IgD-negative memory B cell (primary cell): ENCODE data around the gene RAE1. TPM values are rescaled to one million over a fixed set of nuclear protein-coding genes. Genes with fewer than 3 reads are reported as not detected.

Source experiments
- H3K27ac Mint-ChIP-seq, 3 donors: one replicate each; pipeline ENCODE4 v1.8.0; 2020 to 2022; ENCODE audit warnings: mild to moderate bottlenecking in 3 of 3, mixed read lengths in 3 of 3, moderate library complexity in 1 of 3
- H3K27me3 Mint-ChIP-seq: one replicate; pipeline ENCODE4 v1.8.0; 2021; ENCODE audit warnings: mixed read lengths
- H3K36me3 Mint-ChIP-seq: one replicate; pipeline ENCODE4 v1.8.0; 2020; ENCODE audit warnings: mild to moderate bottlenecking, mixed read lengths
- H3K4me1 Mint-ChIP-seq, 3 donors: one replicate each; pipeline ENCODE4 v1.8.0; 2020 to 2022; ENCODE audit warnings: mixed read lengths in 3 of 3, mild to moderate bottlenecking in 1 of 3
- H3K4me3 Mint-ChIP-seq, 4 donors: one replicate each; pipeline ENCODE4 v1.8.0; 2020 to 2022; ENCODE audit warnings: mild to moderate bottlenecking in 4 of 4, mixed read lengths in 4 of 4, moderate library complexity in 3 of 4
- H3K9me3 Mint-ChIP-seq, 3 donors: one replicate each; pipeline ENCODE4 v1.8.0; 2020 to 2021; ENCODE audit warnings: mixed read lengths in 3 of 3, mild to moderate bottlenecking in 1 of 3
- polyA plus RNA-seq: library from polyadenylated mRNA; unstranded; fragments of 300-500 nt; fragmentation: Illumina TruSeq; gene quantifications from one replicate; pipeline ENCODE4 v1.2.3, GENCODE V29; 2021

Gene RAE1
- polyA plus RNA-seq, 1 donor from 2014 or later = 38.6 TPM

DNA sequence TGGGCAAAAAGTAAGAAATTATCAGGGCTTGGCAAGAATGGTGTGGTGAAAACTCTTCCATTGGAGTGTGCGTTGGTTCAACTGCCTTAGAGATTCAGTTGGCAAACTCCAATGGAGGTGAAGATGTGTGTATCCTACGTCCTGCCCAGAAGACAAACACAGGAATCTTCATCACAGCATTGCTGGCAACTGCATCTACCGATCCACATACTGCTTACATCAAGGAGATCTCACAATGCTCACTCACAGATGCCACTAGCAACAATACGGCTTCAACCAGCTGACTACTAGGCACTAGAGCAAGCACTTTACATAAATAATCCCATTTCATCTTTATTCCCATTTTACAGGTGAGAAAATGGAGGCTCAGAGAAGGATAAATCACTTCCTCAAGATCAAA is 31.5 kb upstream of the RAE1 start:
- peaks cover 0 to 2% (median 1%) of the 10 kb centered on the region in 3 donors for H3K4me1 Mint-ChIP-seq
- H3K27me3 Mint-ChIP-seq = peaks cover 42% of the 10 kb centered on the region
- no peaks in the 10 kb centered on the region for H3K9me3 Mint-ChIP-seq
- no peak overlapping the region for H3K27ac Mint-ChIP-seq
- H3K4me3 Mint-ChIP-seq = no peak overlapping the region
- peaks cover 2% of the 10 kb centered on the region for H3K36me3 Mint-ChIP-seq

DNA sequence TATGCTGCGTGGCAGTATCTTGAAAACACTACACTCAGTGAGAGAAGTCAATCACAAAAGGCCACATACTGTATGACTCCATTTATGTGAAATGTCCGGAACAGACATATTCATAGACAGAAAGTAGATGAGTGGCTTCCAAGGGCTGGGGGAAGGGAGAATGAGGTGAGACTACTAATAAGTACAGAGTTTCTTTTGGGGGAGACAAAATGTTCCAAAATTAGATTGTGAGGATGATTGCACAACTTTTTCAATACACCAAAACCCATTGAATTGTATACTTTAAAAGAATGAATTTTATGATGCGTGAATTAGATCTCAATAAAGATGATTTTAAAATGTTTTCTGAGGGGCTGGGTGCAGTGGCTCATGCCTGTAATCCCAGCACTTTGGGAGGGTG is 30.7 kb upstream of the RAE1 start:
- H3K4me3 Mint-ChIP-seq = no peak overlapping the region
- H3K27me3 Mint-ChIP-seq = peaks cover 43% of the 10 kb centered on the region
- H3K4me1 Mint-ChIP-seq = peaks cover 0 to 2% (median 1%) of the 10 kb centered on the region in 3 donors
- no peak overlapping the region for H3K27ac Mint-ChIP-seq
- peaks cover 2% of the 10 kb centered on the region for H3K36me3 Mint-ChIP-seq
- H3K9me3 Mint-ChIP-seq = no peaks in the 10 kb centered on the region

- Mint-ChIP-seq H3K27me3 (peaks cover 39% of the 10 kb centered on the region), H3K9me3 (no peaks in the 10 kb centered on the region), H3K4me1 (peaks cover 0 to 1% (median 0%) of the 10 kb centered on the region in 3 donors), H3K27ac (no peak overlapping the region), H3K4me3 (no peak overlapping the region), H3K36me3 (peaks cover 2% of the 10 kb centered on the region)
Measured at GRCh38 chr20:57321142-57321541, 29.9 kb upstream of the RAE1 start.

GRCh38 chr20:57322476-57322875 is 28.6 kb upstream of the RAE1 start:
- peaks cover 2% of the 10 kb centered on the region for H3K36me3 Mint-ChIP-seq
- no peak overlapping the region for H3K4me3 Mint-ChIP-seq
- H3K27ac Mint-ChIP-seq = no peak overlapping the region
- H3K9me3 Mint-ChIP-seq = no peaks in the 10 kb centered on the region
- H3K4me1 Mint-ChIP-seq = peaks cover 0 to 1% (median 0%) of the 10 kb centered on the region in 3 donors
- H3K27me3 Mint-ChIP-seq = peaks cover 39% of the 10 kb centered on the region

GRCh38 chr20:57323034-57323433 is 28.0 kb upstream of the RAE1 start:
- H3K27ac Mint-ChIP-seq = no peak overlapping the region
- peaks cover 0 to 1% (median 0%) of the 10 kb centered on the region in 3 donors for H3K4me1 Mint-ChIP-seq
- H3K36me3 Mint-ChIP-seq = peaks cover 2% of the 10 kb centered on the region
- H3K4me3 Mint-ChIP-seq = no peak overlapping the region
- H3K9me3 Mint-ChIP-seq = no peaks in the 10 kb centered on the region
- peaks cover 38% of the 10 kb centered on the region for H3K27me3 Mint-ChIP-seq

DNA sequence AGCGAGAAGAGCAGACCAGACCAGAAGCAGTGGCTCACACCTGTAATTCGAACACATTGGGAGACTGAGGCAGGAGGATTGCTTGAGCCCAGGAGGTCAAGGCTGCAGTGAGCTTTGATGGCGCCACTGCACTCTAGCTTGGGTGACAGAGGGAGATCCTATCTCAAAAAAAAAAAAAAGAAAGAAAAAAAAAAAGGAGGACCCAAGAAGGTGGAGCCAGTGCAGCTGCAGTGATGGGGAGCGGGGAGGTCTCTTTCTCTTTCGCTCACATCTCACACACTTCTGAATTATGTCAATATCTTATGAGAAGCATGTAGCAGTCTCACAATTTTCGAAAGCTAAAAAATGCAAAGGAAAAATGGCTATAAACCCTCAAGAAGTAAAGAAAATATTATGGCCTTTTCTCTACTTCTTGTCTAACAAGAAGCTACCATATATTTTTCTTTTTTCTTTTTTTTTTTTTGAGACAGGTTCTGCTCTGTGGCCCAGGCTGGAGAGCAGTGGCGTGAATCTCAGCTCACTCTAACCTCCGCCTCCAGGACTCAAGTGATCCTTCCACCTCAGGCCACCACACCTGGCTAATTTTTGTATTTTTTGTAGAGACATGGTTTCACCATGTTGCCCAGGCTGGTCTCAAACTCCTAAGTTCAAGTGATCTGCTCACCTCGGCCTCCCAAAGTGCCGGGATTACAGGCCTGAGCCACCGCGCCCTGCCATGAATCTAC is 25.3 kb upstream of the RAE1 start:
- H3K4me3 Mint-ChIP-seq = no peak overlapping the region
- no peaks in the 10 kb centered on the region for H3K4me1 Mint-ChIP-seq
- no peaks in the 10 kb centered on the region for H3K9me3 Mint-ChIP-seq
- peaks cover 30% of the 10 kb centered on the region for H3K27me3 Mint-ChIP-seq
- no peak overlapping the region for H3K27ac Mint-ChIP-seq
- no peaks in the 10 kb centered on the region for H3K36me3 Mint-ChIP-seq

GRCh38 chr20:57326667-57327455 is 24.2 kb upstream of the RAE1 start:
- Mint-ChIP-seq H3K9me3 (no peaks in the 10 kb centered on the region), H3K27ac (no peak overlapping the region), H3K36me3 (no peaks in the 10 kb centered on the region), H3K4me1 (no peaks in the 10 kb centered on the region), H3K27me3 (peaks cover 20% of the 10 kb centered on the region), H3K4me3 (no peak overlapping the region)

- Mint-ChIP-seq H3K27me3 (peaks cover 14% of the 10 kb centered on the region), H3K9me3 (no peaks in the 10 kb centered on the region), H3K36me3 (no peaks in the 10 kb centered on the region), H3K27ac (no peak overlapping the region), H3K4me1 (no peaks in the 10 kb centered on the region), H3K4me3 (no peak overlapping the region)
Measured at GRCh38 chr20:57327820-57328219, 23.2 kb upstream of the RAE1 start.

- H3K27me3 Mint-ChIP-seq = peaks cover 8% of the 10 kb centered on the region
- H3K4me3 Mint-ChIP-seq = no peak within 1 kb of the TSS
- H3K4me1 Mint-ChIP-seq = no peaks in the 10 kb centered on the region
- no peaks in the 10 kb centered on the region for H3K36me3 Mint-ChIP-seq
- H3K9me3 Mint-ChIP-seq = no peaks in the 10 kb centered on the region
- no peak within 1 kb of the TSS for H3K27ac Mint-ChIP-seq
Measured at GRCh38 chr20:57329608-57330221, 21.3 kb upstream of the RAE1 start, which contains the start of gene SPO11. Gene SPO11 (plus strand): TSS chr20:57329803. CDS start chr20:57329868, 65 bp downstream.

DNA sequence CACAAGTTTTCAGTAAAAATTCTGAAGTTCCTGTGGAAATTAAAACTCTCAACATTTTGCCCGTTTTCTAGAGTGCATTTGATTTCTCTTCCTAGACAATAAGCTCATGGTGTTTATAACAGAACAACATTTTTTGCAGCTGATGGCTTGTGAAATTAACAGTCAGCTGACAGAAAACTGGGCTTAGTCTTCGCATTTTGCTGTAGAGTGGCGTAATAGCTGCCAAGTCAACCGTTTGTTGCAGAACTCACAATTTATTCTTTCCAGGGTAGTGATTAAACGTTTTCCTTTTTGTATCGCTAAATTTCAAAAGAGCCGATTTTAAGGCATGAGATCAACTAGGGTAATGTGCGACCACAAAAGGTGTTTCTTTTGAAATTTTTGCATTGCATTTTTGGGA is 20.1 kb upstream of the RAE1 start:
- no peak overlapping the region for H3K4me3 Mint-ChIP-seq
- peaks cover 12% of the 10 kb centered on the region for H3K27me3 Mint-ChIP-seq
- H3K36me3 Mint-ChIP-seq = no peaks in the 10 kb centered on the region
- H3K4me1 Mint-ChIP-seq = no peaks in the 10 kb centered on the region
- H3K27ac Mint-ChIP-seq = no peak overlapping the region
- no peaks in the 10 kb centered on the region for H3K9me3 Mint-ChIP-seq

DNA sequence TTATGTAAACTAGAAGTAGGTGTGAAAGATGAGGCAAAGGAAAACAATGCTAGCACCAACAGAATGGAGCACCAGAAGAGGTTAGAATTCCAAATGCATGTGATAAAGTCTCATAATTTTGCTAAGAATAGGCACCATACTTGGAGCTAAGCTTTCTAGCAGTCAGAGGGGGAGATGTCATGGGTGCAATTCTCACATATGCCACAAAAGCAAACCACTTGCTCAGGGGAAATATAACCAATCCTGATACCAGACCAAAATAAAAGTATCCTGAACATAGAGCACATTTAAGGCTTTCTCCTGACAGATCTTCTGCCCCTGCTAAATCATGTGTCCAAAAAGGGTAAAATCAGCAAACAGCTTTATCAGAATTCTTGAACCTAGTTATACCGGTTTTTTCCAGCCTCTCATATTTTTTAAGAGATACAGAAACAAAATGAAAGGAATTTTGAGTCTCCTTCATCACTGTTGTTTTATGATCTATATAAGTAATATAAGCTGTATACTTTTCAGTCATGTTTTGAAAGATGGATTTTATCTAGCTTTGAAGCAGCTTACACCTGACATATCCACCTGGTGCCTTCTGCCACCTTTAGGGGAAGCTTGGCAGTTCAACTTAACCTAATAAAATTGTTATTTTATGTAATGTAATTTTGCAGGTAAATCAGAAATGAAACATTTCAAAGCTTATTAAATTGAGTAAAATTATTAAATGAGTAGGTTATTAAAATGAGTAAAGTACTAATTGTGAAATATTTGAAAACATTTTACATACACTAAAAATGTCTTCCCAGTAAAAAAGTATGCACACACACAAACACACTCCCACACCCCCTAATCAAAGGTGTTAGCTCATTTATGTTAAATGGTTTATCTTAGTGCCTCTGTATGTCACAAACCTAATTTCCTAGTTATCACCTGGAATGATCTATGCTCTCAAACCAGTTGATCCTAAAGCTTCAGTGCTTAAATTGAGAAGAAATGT is 18.7 kb upstream of the RAE1 start:
- H3K36me3 Mint-ChIP-seq = no peaks in the 10 kb centered on the region
- H3K27me3 Mint-ChIP-seq = peaks cover 14% of the 10 kb centered on the region
- peaks cover 0 to 2% (median 0%) of the 10 kb centered on the region in 3 donors for H3K9me3 Mint-ChIP-seq

DNA sequence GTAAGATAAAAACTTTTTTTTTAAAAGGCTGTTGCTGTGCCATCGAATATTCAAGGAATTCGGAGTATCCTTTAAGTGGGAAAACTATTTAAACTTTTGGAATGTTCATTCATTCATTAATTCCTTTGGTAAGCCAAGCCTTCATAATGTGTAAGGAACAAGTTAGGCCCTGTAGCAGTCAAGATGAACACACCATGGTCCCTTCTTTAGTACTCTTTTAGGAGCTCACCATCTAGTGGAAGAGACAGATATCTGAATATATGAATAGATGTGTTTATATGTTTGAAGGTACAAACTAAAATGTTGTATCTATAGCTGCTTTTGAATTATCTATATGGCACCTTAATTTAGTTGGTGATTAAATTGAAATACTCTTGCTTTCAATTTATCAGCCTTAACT is 15.7 kb upstream of the RAE1 start:
- Mint-ChIP-seq H3K27me3 (peaks cover 14% of the 10 kb centered on the region), H3K36me3 (no peaks in the 10 kb centered on the region), H3K4me1 (no peaks in the 10 kb centered on the region), H3K27ac (no peak overlapping the region), H3K4me3 (no peak overlapping the region), H3K9me3 (peaks cover 0 to 2% (median 0%) of the 10 kb centered on the region in 3 donors)

More for the DNA sequence above, 18.7 kb upstream of the RAE1 start:
- H3K4me3 Mint-ChIP-seq = no peak overlapping the region
- no peaks in the 10 kb centered on the region for H3K4me1 Mint-ChIP-seq
- H3K27ac Mint-ChIP-seq = no peak overlapping the region

DNA sequence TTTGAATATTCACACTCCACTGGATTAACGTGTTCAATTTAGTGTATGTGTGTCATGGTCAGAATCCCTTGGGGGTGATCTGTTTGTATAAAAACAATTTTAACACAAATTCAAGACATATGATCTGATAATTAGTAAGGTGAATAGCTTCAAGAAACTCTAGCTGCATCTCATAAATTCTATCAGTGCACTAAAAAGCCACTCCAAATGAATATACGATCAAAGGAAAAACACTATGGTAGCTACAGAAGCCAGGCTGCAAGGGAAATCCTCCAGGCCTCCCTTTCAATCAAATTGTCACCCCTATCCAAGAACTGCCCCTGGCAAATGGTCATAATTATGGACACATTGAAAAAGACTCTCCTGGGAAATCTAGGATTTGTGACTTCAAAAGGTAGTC is 9.4 kb upstream of the RAE1 start:
- no peaks in the 10 kb centered on the region for H3K4me1 Mint-ChIP-seq
- peaks cover 5% of the 10 kb centered on the region for H3K27me3 Mint-ChIP-seq
- no peaks in the 10 kb centered on the region for H3K9me3 Mint-ChIP-seq
- no peak overlapping the region for H3K4me3 Mint-ChIP-seq
- no peak overlapping the region for H3K27ac Mint-ChIP-seq
- no peaks in the 10 kb centered on the region for H3K36me3 Mint-ChIP-seq

GRCh38 chr20:57342829-57343228 is 8.2 kb upstream of the RAE1 start:
- H3K27me3 Mint-ChIP-seq = peaks cover 8% of the 10 kb centered on the region
- H3K4me3 Mint-ChIP-seq = no peak overlapping the region

More at GRCh38 chr20:57342829-57343228, 8.2 kb upstream of the RAE1 start:
- Mint-ChIP-seq H3K27ac (no peak overlapping the region), H3K9me3 (no peaks in the 10 kb centered on the region), H3K36me3 (no peaks in the 10 kb centered on the region), H3K4me1 (peaks cover 0 to 2% (median 1%) of the 10 kb centered on the region in 3 donors)
